KOPT-K1 (cell line): ENCODE measurements around the gene CYP2A6.
"Not testable (repeated sequence)": the region's sequence is repeated elsewhere in the genome, so short reads cannot be mapped to it uniquely, and the experiment has no call there.

Experiments
- H3K27ac ChIP-seq: fragments of 200-600 bp; sonication (generic); 2 replicates; pipeline ENCODE4 v1.5.1; 2016; ENCODE audit warnings: antibody characterized with exemption, mild to moderate bottlenecking, low read depth, low read length; ENCODE audit not compliant: poor library complexity, severe bottlenecking
- H3K36me3 ChIP-seq: fragments of 200-600 bp; sonication (generic); 2 replicates; pipeline ENCODE4 v1.5.1; 2017; ENCODE audit warnings: antibody characterized with exemption, mild to moderate bottlenecking, low read length, moderate library complexity; ENCODE audit not compliant: insufficient read depth
- H3K9me3 ChIP-seq: fragments of 200-600 bp; sonication (generic); 2 replicates; pipeline ENCODE4 v1.5.1; 2017; ENCODE audit warnings: antibody characterized with exemption, low read length, mild to moderate bottlenecking; ENCODE audit not compliant: insufficient read depth, poor library complexity, severe bottlenecking

The CYP2A6 gene

GRCh38 chr19:40850277-40850676 lies at the start of gene CYP2A6:
Gene CYP2A6, minus strand, starts transcription at chr19:40850447. Its CDS starts 21 bp downstream, at chr19:40850426.
- H3K36me3 ChIP-seq, H3K27ac ChIP-seq, H3K9me3 ChIP-seq: not testable (repeated sequence)

GRCh38 chr19:40899964-40900363 lies 49.7 kb upstream of the CYP2A6 start:
- H3K9me3 ChIP-seq, H3K27ac ChIP-seq: not testable (repeated sequence)

GRCh38 chr19:40896843-40897789 lies 46.9 kb upstream of the CYP2A6 start:
- H3K36me3 ChIP-seq, H3K9me3 ChIP-seq, H3K27ac ChIP-seq: not testable (repeated sequence)

More at GRCh38 chr19:40899964-40900363, 49.7 kb upstream of the CYP2A6 start:
- not testable (repeated sequence) for H3K36me3 ChIP-seq

GRCh38 chr19:40896418-40896796 lies 46.2 kb upstream of the CYP2A6 start:
- H3K9me3 ChIP-seq = no peaks in the 10 kb centered on the region
- H3K36me3 ChIP-seq = no peaks in the 10 kb centered on the region
- H3K27ac ChIP-seq = no peak overlapping the region

GRCh38 chr19:40893112-40893511 lies 42.9 kb upstream of the CYP2A6 start:
- H3K27ac ChIP-seq = no peak overlapping the region
- no peaks in the 10 kb centered on the region for H3K36me3 ChIP-seq
- H3K9me3 ChIP-seq = no peaks in the 10 kb centered on the region

GRCh38 chr19:40889366-40889765 lies 39.1 kb upstream of the CYP2A6 start:
- H3K36me3 ChIP-seq = no peaks in the 10 kb centered on the region
- H3K27ac ChIP-seq = no peak overlapping the region
- no peaks in the 10 kb centered on the region for H3K9me3 ChIP-seq

- no peaks in the 10 kb centered on the region for H3K9me3 ChIP-seq
Measured at GRCh38 chr19:40888191-40888590, 37.9 kb upstream of the CYP2A6 start.

GRCh38 chr19:40884187-40884931 lies 34.1 kb upstream of the CYP2A6 start:
- H3K27ac ChIP-seq, H3K9me3 ChIP-seq, H3K36me3 ChIP-seq: not testable (repeated sequence)

More at GRCh38 chr19:40888191-40888590, 37.9 kb upstream of the CYP2A6 start:
- Histone ChIP-seq H3K27ac (no peak overlapping the region), H3K36me3 (no peaks in the 10 kb centered on the region)

GRCh38 chr19:40882062-40882461 lies 31.8 kb upstream of the CYP2A6 start, which contains the start of gene CYP2A7:
Gene CYP2A7, minus strand, starts transcription at chr19:40882231. Its CDS starts 21 bp downstream, at chr19:40882210.
- H3K9me3 ChIP-seq, H3K36me3 ChIP-seq, H3K27ac ChIP-seq: not testable (repeated sequence)

- H3K36me3 ChIP-seq, H3K27ac ChIP-seq, H3K9me3 ChIP-seq: not testable (repeated sequence)
Measured at GRCh38 chr19:40879349-40879748, 29.1 kb upstream of the CYP2A6 start.

- not testable (repeated sequence) for H3K9me3 ChIP-seq, H3K27ac ChIP-seq, H3K36me3 ChIP-seq
Measured at GRCh38 chr19:40875526-40875951, 25.3 kb upstream of the CYP2A6 start.

- not testable (repeated sequence) for H3K36me3 ChIP-seq, H3K27ac ChIP-seq, H3K9me3 ChIP-seq
Measured at GRCh38 chr19:40874874-40875273, 24.6 kb upstream of the CYP2A6 start.

- H3K9me3 ChIP-seq, H3K27ac ChIP-seq, H3K36me3 ChIP-seq: not testable (repeated sequence)
Measured at GRCh38 chr19:40873873-40874272, 23.6 kb upstream of the CYP2A6 start.

GRCh38 chr19:40872209-40872608 lies 22.0 kb upstream of the CYP2A6 start:
- H3K27ac ChIP-seq = no peak overlapping the region
- no peaks in the 10 kb centered on the region for H3K9me3 ChIP-seq
- no peaks in the 10 kb centered on the region for H3K36me3 ChIP-seq

GRCh38 chr19:40867701-40868100 lies 17.5 kb upstream of the CYP2A6 start:
- Histone ChIP-seq H3K9me3 (no peaks in the 10 kb centered on the region), H3K36me3 (no peaks in the 10 kb centered on the region), H3K27ac (no peak overlapping the region)
